ENCODE results near the gene CDON.
A peak's percentile ranks its signal among the peaks of the same experiment; 100 is the strongest.

The CDON gene

DNA sequence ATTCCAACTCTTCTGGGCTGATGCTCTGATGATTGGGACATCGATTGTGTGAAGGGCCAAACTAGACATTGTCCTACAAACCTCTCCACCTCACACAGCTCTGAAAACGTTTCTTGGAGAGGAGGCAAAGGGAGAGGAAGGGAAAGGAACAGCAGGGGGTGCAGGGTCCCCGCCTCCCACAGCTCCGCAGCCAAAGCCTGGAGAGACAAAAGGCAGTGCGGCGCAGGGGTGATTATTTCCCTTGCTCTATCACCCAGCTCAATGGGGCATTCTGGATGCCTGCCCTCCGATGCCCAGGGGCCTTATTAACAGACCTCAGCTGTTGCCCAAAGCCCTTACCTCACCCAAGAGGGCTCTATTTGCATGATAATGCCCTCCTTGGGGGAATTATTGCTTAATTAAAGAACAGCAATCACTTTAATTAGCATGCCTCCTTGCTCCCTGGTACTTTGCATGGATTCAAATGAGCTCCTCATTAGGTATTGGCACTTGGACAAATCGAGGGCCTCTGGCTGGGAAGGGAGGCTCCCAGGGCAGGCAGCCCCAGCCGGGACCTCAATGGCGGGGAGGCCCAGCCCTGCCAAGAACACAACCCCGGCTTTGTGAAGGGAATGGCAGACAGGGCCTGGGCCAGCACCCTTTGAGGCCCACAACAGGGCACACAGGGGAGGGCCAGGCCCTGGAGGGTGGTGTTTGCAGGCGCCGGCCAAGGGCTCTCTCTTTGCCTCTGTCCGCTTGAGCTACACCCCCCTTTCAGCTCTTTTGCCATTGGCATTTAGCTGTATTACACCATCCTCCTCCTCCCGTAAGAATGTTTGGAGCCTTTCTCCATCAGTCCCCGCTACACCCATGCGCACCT is 19.8 kb upstream of the CDON start:
- no peak for DNase-seq (ENCODE audit: low read depth in 2 of 2)

- no peak for DNase-seq (ENCODE audit: low read depth in 2 of 2)
Observed at GRCh38 chr11:126081915-126082250, 19.2 kb upstream of the CDON start.

DNA sequence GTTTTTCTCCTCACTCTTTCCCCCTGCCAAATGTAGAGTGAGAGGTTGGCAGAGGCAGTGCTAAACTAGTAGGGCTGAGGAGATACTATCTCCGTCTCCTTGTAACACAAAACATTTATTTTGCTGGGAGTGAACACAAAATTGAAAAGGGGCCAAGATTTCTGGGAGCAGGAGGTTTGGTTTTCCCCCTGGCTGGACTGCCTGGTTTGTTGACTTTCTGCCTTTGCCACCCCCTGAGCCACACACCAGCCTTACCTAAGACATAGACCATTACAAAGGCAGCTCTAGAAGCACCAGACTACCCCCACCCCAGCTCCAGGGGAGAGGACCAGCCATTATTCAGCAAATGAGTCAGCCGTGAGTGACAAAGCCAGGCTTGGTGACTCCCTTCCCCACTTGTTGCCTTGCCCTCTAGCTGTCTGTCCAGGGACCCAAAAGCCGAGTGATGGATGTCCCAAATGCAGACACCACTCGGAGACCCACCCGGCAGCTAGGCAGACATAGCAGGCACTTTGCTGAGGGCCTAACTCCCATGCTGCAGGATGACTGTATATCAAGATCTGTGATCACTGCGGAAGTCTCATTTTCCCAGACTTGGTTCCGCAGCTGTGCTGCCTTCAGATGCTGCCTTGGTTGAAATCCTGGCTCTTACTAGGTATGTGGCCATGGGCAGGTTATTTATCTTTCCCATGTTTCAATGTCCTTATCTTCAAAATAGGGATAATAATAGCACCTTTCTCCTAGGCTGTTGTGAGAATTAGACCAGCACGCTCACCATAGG is 17.7 kb upstream of the CDON start:
- DNase-seq (ENCODE audit: low read depth in 2 of 2) = no peak

- no peak for DNase-seq (ENCODE audit: low read depth in 2 of 2)
Observed at GRCh38 chr11:126079621-126080124, 17.0 kb upstream of the CDON start.

- DNase-seq (ENCODE audit: low read depth in 2 of 2) = no peak
Observed at GRCh38 chr11:126076641-126077040, 14.0 kb upstream of the CDON start.

DNA sequence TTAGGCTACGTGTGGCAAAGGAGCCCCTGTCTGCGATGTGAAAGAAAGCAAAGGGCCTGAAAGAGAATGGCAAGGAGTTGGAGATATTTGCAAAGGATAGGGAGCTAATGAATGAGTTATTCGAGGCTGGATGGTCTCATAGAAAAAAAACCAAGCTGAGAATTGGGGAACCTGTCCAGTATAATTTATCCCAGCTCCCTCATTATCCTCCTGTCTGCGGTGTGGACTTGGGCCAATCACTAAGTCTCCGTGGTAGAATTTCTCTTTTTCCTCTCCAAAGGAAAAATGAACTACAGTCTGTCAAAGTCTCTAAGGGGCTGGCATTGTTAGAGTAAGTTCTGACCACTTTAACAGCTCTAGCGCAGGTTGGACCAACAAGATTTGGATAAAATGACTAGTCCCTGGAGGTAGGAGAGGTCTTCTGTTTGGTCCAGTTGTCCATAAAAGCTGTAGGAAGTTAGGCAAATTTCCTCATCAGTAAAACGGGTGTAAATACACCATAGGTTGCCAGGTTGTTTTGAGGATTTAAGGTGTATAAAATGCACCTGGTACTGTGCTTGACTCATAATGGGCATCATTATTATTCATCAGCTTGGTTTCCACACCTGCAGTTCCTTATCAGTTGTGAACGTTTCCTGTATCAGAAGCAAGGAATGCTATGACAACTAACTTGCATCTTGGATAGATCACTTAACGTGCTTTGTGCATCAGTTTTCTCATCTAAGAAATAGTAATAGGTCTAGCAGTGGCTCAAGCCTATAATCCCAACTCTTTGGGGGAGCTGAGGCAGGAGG is 10.3 kb upstream of the CDON start:
- no peak for DNase-seq (ENCODE audit: low read depth in 2 of 2)

DNA sequence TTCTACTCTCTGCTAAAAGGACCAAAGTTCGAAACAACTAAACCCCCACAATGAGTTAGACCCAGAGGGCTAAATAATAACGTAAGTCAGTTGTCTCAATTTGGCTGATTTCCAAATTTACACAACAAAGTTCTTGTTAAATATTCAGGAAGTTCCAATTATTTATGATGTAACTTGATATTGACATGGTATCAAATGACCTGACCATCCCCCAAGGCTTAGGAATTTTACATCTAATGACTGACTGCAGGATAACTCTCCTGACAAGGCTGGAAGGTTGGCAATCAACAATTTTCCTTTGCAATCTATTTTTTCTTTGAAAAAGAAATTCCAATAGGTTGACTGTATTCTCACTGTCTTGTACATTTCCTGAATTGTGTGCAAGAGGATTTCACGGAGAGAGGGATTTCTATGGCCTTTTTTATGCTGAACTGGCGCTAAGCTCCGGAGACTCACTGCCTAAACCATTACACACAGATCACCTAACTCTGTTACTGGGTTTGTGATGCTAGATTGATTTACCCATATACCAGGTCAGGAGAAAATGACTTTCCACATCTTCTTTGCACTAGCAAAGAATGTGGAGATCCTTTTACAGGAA is 9.6 kb upstream of the CDON start:
- no peak for DNase-seq (ENCODE audit: low read depth in 2 of 2)

- no peak for DNase-seq (ENCODE audit: low read depth in 2 of 2)
Observed at GRCh38 chr11:126063507-126063852, 814 bp upstream of the CDON start.

- peak in 1 of 2 donors; percentile 16 for DNase-seq (ENCODE audit: low read depth in 2 of 2)
Observed at GRCh38 chr11:126061707-126062678, 673 bp downstream of the CDON start.

DNA sequence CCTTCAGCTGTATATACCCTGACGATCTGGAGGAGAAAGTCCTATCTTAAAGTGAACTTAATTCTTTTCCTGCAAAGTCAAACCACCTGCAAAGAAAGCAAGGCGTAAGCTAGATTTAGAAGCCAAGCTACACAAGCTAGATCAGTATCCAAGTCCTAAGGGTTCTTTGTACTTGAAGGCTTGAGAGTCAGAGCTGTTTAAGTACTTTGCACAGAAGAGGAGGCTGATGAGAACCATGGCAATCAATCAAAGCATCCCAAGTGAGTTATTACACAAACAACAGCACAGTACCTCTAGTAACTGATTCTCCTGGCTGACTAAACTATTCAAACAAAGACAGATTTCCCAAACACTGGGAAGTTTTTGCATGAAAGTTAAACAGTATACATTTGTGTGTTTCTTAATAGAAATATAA is 1.9 kb downstream of the CDON start:
- DNase-seq (ENCODE audit: low read depth in 2 of 2) = no peak

- no peak for DNase-seq (ENCODE audit: low read depth in 2 of 2)
Observed at GRCh38 chr11:126059238-126059781, 3.4 kb downstream of the CDON start.

DNA sequence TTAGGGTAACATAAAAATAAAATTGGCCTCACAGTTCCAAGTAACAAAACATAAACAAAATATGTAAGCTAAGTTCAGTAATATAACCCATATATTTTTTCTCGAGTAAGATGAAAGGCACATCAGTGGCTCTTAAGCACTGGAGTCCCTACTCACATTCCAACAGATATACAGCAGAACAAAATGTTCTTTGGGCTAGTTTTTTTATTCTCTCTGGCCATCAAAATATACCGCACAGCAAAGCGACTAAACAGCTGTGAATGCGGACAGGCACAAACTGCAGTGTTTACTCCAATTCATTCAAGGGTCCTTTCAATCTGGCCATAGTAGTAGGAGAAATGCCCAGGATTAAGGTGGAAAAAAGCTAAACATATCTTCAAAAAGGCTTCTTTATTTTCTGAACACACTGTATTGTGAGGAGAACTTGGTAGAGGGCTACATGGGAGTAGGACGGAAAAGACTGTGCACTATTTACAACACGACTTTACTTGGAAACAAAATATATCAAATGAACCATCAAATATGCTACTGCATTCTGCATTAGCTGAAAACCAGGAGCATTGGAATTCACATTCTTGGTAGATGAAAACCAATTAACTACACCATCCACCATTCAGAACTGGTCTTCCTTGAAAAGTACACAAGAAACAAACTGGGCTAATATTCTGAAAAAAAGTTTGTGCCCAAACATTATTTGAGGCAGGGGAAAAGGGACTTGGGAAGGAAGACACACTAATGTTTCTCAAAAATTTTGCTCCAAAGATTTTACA is 4.4 kb downstream of the CDON start:
- DNase-seq (ENCODE audit: low read depth in 2 of 2) = no peak

GRCh38 chr11:126054882-126055281 is 7.8 kb downstream of the CDON start:
- no peak for DNase-seq (ENCODE audit: low read depth in 2 of 2)

- DNase-seq (ENCODE audit: low read depth in 2 of 2) = no peak
Observed at GRCh38 chr11:126054408-126054807, 8.3 kb downstream of the CDON start.

GRCh38 chr11:126053415-126054286 is 9.0 kb downstream of the CDON start:
- DNase-seq (ENCODE audit: low read depth in 2 of 2) = no peak

DNA sequence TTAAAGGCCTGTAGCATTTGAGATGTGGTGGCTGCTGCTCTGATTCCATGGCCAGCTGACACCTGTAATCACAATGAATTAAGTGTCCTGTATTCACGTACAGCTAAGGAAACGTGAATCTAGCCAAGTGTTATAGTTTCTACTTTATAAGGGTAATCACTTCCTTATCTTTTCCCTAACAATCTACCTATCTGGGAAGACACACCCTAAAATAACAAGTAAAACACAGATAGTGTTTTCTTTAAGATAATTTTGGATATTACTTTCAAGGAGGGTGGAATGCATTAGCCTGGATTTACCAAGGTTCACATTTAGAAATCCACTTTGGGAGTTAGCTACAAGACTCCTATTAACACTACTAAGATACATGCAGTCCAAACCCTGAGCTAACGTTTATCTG is 11.5 kb downstream of the CDON start:
- no peak for DNase-seq (ENCODE audit: low read depth in 2 of 2)

DNA sequence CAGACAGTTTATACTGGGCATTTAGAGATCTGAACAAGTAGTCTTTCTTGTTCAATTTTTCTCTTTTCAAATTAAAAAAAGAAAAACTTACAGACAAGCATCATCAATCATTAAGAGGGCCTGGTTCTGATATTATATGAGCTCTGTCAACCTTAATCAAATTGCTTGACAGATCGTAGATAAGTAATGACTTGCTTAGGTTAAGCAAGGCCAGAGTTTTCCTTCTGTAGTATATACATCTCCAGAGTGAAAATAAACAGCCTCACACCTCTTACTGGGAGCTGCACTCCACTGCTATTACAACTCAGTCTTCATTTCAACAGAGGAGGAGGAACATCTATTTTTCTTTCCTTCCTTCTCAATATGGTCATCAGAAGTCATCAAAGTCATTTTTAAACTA is 13.5 kb downstream of the CDON start:
- no peak for DNase-seq (ENCODE audit: low read depth in 2 of 2)

DNA sequence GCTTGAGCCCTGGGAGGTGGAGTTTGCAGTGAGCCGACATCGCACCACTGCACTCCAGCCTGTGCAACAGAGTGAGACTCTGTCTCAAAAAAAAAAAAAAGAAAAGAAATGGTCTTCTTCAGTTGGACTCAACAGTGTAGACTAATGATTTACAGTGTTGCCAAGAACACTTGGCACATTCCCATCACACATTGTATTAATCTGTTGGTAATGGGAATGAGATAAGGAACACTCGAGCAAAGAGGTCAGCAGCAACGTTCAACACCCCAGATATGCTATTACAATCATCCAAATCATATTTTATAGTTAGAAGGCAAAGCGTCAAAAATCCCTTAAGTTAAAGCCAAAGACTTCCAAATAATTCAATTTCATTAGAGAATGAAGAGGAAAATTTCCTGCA is 14.5 kb downstream of the CDON start:
- no peak for DNase-seq (ENCODE audit: low read depth in 2 of 2)

Measured in activated CD4-positive, alpha-beta T cell treated with anti-CD3 and anti-CD28 coated beads for 24 hours (primary cell).